VCaP (cell line): Measurements from ENCODE around the gene ZBTB46.

Source experiments
- H3K27ac ChIP-seq: fragments of 450-650 bp; 2 replicates; pipeline ENCODE4 v1.5.1; 2017
- CTCF ChIP-seq: fragments of 450-650 bp; conservative IDR thresholded peaks from 2 replicates; pipeline ENCODE4 v1.5.1; 2017; ENCODE audit warnings: mild to moderate bottlenecking, moderate library complexity

ZBTB46 gene

DNA sequence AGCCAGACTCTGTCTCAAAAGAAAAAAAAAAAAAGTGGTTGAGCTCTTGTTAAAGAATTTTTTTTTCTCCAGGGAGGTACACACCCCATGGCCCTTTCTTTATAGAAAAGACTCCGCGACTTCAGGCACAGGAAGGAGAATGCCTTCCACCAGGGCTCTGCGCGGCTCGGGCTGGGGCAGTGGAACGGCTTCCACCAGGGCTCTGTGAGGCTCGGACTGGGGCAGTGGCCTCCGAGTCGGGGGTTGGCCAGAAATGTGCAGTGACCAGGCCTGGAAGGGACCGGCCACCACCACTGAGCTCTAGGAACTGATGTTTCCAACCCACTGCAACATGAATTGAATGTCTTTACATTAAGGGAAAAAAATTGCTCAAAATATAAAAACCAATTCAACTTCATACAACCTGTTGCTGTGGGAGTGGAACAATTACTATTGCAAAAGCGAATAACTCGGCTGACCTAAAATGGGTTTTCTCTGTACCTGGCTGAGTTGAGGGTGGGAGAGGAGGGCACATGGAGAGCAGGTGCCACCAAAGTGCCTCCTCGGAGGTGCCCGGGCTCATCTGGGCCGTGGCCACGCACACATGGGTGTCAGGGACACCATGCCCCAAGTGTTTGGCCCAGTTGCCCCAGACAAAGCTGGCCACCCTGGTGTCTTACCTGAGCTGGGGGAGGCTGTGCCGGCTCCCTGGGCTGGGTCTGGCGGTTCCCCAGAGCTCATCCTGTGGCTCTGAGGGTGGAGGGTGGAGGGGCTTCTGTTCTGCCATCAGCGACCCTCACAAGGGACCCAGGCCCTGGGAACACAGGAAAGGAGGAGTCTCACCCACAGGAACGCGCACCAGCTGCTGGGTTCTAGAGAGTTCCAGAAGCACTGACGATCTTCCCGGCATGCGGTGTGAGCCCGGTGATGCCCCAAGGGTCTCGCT is 62.2 kb downstream of the ZBTB46 start:
- no peak overlapping the region for H3K27ac ChIP-seq
- no peak for TF ChIP-seq CTCF

GRCh38 chr20:63767886-63768285 is 63.2 kb downstream of the ZBTB46 start:
- no peak overlapping the region for H3K27ac ChIP-seq
- TF ChIP-seq CTCF = no peak

DNA sequence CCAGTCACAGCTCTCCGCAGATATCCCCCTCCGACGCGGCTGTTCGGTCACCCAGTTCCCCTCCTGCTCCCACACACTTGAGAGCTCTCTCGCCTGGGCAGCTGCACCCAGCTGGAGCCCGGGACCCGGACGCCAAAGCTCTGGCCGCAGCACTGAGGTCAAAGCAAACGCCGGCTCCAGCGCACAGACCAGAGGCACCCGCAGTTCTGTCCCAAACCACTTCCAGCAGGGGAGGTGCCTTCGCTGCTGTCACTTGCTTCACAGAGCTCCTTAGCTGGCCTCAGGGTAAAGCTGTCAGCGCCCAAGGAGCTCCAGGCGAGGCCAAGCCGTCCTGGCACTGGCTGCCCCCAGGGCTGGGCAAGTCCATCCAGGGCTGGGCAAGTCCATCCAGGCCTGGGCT is 63.6 kb downstream of the ZBTB46 start:
- H3K27ac ChIP-seq = no peak overlapping the region
- TF ChIP-seq CTCF = no peak

DNA sequence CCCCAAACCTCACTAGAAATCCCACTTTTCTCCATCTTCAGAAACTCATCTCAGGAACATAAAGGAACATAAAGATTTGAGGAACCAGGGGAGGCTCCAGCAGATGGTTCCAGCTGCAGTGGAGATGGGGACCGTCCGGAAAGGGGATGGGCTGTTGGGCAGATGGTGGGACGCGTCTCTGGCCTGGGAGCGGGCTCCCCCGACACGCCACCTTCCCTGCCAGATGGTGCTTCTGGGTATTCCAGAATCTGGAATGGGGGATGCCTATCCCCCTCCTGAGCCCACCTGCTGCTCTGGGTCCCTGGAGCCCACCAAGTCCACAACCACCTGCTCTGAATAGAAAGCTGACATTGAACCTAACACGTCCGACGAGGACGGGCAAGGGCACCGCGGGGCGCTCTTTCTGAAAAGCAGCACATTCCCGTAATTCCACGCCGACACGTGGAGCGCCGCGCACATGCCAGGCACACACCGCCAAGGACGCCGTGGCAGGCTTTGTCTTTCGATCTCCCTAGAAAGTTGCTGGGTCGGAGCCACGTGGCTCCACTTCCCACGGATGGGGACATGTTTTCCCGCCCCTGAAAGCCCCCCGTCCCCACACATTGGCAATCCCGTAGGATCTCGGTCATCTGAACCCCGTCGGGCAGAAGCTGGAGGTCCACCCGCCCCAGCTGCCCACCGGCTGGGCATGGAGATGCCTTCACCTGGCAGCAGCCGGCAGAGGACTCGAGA is 64.2 kb downstream of the ZBTB46 start:
- H3K27ac ChIP-seq = no peak overlapping the region
- TF ChIP-seq CTCF = no peak

GRCh38 chr20:63765902-63766301 is 65.2 kb downstream of the ZBTB46 start:
- TF ChIP-seq CTCF = no peak
- H3K27ac ChIP-seq = no peak overlapping the region

- TF ChIP-seq CTCF = no peak
- no peak overlapping the region for H3K27ac ChIP-seq
Measured at GRCh38 chr20:63765082-63765873, 65.8 kb downstream of the ZBTB46 start.

DNA sequence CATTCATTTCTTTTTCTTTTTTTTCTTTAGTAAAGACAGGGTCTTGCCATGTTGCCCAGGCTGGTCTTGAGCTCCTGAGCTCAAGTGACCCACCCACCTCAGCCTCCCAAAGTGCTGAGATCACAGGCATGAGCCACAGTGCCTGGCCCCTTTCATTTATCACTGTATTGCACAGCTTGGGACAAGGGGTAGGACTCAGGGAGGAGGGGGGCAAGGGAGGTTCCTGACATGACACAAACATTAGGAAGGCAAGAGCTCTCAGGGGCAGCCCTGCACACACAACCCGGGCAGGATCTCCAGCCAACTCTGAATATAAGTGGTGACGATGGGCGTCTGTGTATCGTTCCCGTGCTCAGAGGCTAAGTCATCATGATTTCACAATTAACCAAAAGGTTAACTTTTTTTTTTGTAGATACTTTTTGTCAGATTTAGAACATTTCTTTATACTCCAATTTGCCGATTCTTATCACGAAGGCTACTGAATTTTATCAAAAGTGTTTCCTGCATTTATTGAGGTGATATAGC is 71.6 kb downstream of the ZBTB46 start:
- no peak for TF ChIP-seq CTCF

More for the DNA sequence above, 71.6 kb downstream of the ZBTB46 start:
- no peak overlapping the region for H3K27ac ChIP-seq
